GM23248 (cell line): ENCODE measurements around the gene PDGFRA.
"Not testable (repeated sequence)": the region's sequence is repeated elsewhere in the genome, so short reads cannot be mapped to it uniquely, and the experiment has no call there.

Experiments
- EZH2 ChIP-seq: fragments of 200-600 bp; sonication (generic); IDR thresholded peaks from 2 replicates; pipeline ENCODE4 v1.6.1; 2018; ENCODE audit warnings: antibody characterized with exemption, mild to moderate bottlenecking; ENCODE audit not compliant: insufficient read depth, poor library complexity, severe bottlenecking
- EZH2phosphoT487 ChIP-seq: fragments of 200-600 bp; sonication (generic); IDR thresholded peaks from 2 replicates; pipeline ENCODE4 v1.6.1; 2018; ENCODE audit warnings: antibody characterized with exemption, moderate library complexity, mild to moderate bottlenecking, low read depth; ENCODE audit not compliant: insufficient read depth

GRCh38 chr4:54243541-54243940 lies 14.4 kb downstream of the PDGFRA start:
- TF ChIP-seq EZH2, EZH2phosphoT487: not testable (repeated sequence)
